Muscle layer of colon (tissue), 2 donors: Measurements from ENCODE around the gene NME3.
A peak's percentile ranks its signal among the peaks of the same experiment; 100 is the strongest.

ENCODE experiments used
- H3K27ac ChIP-seq: one replicate; pipeline ENCODE4 v1.7.0; 2013; ENCODE audit warnings: low read depth, mild to moderate bottlenecking, low read length, moderate library complexity
- H3K27me3 ChIP-seq, 2 donors: one replicate each; pipeline ENCODE4 v1.7.0; 2013; ENCODE audit warnings: low read length in 2 of 2, mild to moderate bottlenecking in 2 of 2; ENCODE audit not compliant: insufficient read depth in 2 of 2, control insufficient read depth in 1 of 2
- H3K36me3 ChIP-seq: one replicate; pipeline ENCODE4 v1.7.0; 2013; ENCODE audit warnings: mild to moderate bottlenecking, low read length; ENCODE audit not compliant: insufficient read depth
- H3K4me1 ChIP-seq: one replicate; pipeline ENCODE4 v1.7.0; 2013; ENCODE audit warnings: mild to moderate bottlenecking, low read length; ENCODE audit not compliant: insufficient read depth
- H3K4me3 ChIP-seq, 2 donors: one replicate each; pipeline ENCODE4 v1.7.0; 2013; ENCODE audit warnings: low read length in 2 of 2, low read depth in 1 of 2, mild to moderate bottlenecking in 1 of 2, moderate library complexity in 1 of 2
- H3K9ac ChIP-seq: one replicate; pipeline ENCODE4 v1.7.0; 2013; ENCODE audit warnings: low read length
- H3K9me3 ChIP-seq: one replicate; pipeline ENCODE4 v1.7.0; 2013; ENCODE audit warnings: mild to moderate bottlenecking, low read length
- donor health status: abdominal sarcoma.
- donor health status: Adenocarcinoma of cecum.

NME3 gene

DNA sequence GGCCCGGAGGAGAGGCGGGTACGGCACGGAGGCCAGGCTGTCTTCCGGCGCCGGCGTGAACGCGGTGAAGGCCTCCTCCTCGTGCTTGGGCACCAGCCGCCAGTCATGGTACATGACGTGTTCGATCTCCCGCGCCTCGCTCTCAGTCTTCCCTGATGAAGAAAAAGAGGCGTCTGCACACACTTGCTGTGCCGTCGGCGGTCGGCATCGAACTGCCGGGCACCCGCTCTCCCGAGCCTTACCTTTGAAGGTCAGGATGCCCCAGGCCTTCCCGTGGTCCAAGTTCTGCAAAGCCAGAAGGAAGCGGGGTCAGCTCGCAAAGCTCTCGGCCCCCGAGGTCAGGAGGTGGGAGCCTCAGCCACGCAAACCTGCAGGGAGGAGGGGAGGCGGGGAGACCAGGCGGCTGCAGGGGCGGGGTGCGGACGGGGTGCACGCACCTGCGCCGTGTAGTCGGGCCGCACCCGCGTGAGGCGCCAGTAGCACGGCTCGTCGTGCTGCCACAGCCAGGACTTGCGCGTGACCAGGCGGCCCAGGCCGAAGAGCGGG, 1.1 kb upstream of the NME3 start, which contains the start of gene EME2:
Gene EME2 (plus strand): TSS at position 449 of the 546 bp plus-strand sequence. CDS start 418 bp downstream, outside the sequence.
- Histone ChIP-seq H3K27me3 (no peaks in the 10 kb centered on the region), H3K36me3 (peaks cover 26% of the 10 kb centered on the region), H3K4me3 (peak within 1 kb of the TSS; percentile 83 to 92), H3K27ac (peak within 1 kb of the TSS; percentile 75), H3K9ac (peak within 1 kb of the TSS; percentile 57), H3K9me3 (no peaks in the 10 kb centered on the region), H3K4me1 (peaks cover 29% of the 10 kb centered on the region)

DNA sequence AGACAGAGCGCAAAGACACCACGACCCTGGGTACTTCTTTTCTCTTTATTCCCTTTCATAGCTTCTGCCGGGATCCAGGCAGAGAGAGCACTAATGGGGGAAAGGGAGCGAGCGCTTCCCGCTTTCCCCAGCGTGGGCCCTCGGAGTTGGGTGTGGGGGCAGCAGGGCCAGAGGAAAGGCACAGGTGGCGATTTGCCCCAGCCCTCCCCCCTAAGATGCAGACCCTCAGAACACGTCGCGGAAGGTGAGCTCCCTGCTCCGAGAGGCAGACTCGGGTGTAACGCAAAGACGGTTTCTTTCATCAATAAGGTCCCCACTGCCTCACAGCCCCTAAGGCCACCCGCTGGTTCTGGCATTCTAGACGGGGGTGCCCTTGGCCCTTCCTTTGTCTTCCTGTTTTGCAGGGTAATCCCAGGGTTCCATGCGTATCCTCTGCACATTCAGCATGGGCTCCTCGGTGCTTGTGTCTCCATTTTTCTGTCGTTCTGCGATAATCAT, 570 bp upstream of the NME3 start:
- peak overlapping the region; percentile 83 to 92 for H3K4me3 ChIP-seq
- H3K27me3 ChIP-seq, result no peaks in the 10 kb centered on the region
- peak overlapping the region; percentile 33 for H3K9ac ChIP-seq
- peaks cover 28% of the 10 kb centered on the region for H3K36me3 ChIP-seq
- H3K9me3 ChIP-seq, result no peaks in the 10 kb centered on the region
- H3K4me1 ChIP-seq, result peaks cover 29% of the 10 kb centered on the region
- peak overlapping the region; percentile 73 for H3K27ac ChIP-seq

DNA sequence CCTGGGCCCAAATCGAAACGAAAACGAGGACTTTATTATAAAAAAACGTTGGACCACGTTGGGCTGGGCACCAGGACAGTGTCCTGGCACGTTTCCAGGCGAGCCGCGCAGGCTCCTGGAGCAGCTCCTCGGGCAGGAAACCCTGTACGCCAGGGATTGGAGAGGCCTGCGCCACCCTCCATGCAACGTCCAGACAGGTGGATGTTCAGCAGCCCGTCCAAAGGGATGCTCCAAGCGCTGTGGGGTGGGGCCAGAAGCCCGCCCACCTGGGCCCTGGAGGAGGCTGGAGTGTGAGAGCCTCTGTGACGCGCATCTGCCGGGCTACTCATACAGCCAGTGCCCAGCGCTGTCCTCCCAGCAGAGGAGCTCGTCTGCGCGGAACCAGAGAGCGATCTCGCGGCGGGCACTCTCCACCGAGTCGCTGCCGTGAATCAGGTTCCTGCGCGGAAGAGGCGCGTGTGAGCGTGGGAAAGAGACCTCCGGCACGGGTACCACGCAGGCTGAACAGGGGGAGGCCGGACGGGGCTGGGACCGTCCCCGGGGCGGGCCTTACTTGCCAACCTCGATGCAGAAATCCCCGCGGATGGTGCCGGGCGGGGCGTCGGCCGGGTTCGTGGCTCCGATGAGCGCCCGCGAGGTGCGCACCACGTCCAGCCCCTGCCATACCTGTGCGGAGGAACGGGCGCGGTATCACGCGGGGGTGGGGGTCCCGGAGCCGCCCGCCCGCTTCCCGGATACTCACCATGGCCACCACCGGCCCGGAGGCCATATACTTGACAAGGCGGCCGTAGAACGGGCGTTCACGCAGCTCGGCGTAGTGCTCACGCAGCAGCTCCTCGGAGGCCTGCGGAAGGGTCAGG, 785 bp downstream of the NME3 start:
- peak overlapping the region; percentile 82 for H3K27ac ChIP-seq
- H3K4me1 ChIP-seq, result peaks cover 29% of the 10 kb centered on the region
- H3K9ac ChIP-seq, result no peak overlapping the region
- peak overlapping the region; percentile 66 to 82 for H3K4me3 ChIP-seq
- H3K9me3 ChIP-seq, result no peaks in the 10 kb centered on the region
- H3K36me3 ChIP-seq, result peaks cover 31% of the 10 kb centered on the region
- H3K27me3 ChIP-seq, result no peaks in the 10 kb centered on the region

DNA sequence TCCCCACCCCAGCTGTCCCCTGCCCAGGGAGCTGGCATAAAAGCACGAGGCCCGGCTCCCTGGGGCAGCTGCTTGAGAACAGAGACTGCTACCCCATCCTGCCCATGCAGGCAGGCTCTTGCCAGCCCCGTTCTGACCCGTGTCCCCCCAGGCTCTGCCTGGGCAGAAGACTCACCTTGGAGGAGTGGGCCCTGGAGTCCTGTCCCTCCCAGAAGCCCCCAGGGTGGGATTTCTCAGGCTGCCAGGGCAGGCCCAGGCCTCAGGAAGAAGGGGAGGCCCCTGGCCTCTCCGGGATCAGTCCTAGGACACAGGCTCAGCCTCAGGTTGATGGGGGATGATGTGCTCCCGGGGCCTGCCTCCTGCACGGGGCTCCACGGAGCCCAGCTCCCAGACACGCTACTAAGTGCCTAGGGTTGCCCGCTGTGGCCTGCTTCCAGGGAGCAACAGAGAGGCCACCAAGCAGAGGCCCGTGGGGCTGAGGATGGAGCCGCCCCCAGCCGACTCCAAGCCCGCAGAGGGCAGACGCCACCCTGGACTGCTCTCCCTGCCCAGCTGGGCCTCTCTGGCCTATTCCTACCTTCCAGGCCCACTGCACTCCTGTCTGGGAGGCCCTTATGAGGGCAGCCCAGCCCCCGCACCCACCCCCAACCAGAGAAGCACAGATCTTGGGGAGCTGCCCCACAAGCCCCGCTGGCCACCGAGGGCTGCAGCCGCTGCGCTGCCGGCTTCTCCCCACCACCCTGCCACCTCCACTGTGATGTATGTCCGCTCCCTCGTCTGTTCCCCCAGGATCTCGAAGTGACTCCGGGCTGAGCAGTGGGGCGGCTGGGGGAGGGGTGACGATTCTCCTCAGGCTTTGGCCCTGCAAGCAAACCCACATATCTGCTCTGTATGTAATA, 1.7 kb downstream of the NME3 start:
- Histone ChIP-seq H3K9ac (no peak overlapping the region), H3K4me1 (peaks cover 25% of the 10 kb centered on the region)

DNA sequence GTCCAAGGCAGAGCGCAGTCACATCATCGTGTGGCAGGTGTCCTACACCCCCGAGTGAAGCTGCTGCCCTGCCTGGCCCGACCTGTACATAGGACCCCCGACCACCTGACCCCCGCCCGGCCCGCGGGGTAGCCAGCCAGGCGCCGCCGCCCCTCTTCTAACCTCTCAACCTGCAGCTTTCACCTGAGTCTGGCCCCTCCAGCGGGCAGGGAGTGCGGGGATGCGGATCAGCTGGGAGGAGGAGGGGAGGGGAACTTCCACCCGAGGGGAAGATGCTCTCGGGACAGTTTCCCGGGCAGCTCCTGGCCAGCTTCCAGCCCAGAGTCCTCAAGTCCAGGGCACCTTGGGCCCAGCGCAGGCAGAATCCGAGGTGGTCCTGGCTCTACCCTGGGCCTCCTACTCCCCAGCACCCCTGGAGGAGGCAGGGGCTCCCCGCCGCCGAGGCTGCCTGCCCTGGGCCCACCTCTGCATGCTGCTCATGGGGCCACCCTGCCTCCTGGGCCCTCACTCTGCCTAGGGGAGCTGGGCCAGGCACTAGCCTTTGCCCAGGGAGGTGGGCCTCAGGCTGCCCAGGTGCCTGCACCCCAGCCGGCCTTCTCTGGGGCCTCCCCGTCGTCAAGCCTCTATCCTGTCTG, 2.5 kb downstream of the NME3 start:
- Histone ChIP-seq H3K9me3 (no peaks in the 10 kb centered on the region), H3K4me1 (peaks cover 18% of the 10 kb centered on the region), H3K9ac (no peak overlapping the region), H3K27me3 (no peaks in the 10 kb centered on the region), H3K27ac (no peak overlapping the region), H3K4me3 (no peak overlapping the region), H3K36me3 (peaks cover 39% of the 10 kb centered on the region)

More for the DNA sequence above, 1.7 kb downstream of the NME3 start:
- Histone ChIP-seq H3K36me3 (peaks cover 33% of the 10 kb centered on the region), H3K27me3 (no peaks in the 10 kb centered on the region), H3K4me3 (peak overlapping the region in 1 of 2 donors; percentile 66), H3K9me3 (no peaks in the 10 kb centered on the region), H3K27ac (peak overlapping the region; percentile 82)

DNA sequence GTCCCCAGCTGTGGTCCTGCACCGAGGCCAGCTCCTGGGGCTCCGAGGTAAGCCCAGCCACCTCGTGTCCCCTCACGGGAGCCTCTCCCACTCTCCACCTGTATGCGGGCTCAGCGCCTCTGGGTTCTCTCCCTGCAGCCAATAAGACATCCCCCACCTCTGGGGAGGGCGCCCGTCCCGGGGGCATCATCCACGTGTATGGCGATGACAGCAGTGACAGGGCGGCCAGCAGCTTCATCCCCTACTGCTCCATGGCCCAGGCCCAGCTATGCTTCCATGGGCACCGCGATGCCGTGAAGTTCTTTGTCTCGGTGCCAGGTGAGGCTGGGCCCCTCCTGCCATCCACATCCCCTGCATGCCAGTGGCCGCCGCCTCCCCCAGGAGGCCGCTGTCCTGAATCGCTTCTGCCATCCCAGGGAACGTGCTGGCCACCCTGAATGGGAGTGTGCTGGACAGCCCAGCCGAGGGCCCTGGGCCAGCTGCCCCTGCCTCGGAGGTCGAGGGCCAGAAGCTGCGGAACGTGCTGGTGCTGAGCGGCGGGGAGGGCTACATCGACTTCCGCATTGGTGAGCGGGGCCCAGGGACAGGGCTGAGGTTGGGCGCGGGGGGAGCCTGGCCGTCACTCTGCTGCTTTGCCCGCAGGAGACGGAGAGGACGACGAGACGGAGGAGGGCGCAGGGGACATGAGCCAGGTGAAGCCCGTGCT, 3.1 kb downstream of the NME3 start:
- H3K4me1 ChIP-seq, result peaks cover 16% of the 10 kb centered on the region
- H3K9me3 ChIP-seq, result no peaks in the 10 kb centered on the region
- no peaks in the 10 kb centered on the region for H3K27me3 ChIP-seq
- no peak overlapping the region for H3K4me3 ChIP-seq
- H3K36me3 ChIP-seq, result peaks cover 39% of the 10 kb centered on the region
- H3K27ac ChIP-seq, result no peak overlapping the region
- H3K9ac ChIP-seq, result no peak overlapping the region

DNA sequence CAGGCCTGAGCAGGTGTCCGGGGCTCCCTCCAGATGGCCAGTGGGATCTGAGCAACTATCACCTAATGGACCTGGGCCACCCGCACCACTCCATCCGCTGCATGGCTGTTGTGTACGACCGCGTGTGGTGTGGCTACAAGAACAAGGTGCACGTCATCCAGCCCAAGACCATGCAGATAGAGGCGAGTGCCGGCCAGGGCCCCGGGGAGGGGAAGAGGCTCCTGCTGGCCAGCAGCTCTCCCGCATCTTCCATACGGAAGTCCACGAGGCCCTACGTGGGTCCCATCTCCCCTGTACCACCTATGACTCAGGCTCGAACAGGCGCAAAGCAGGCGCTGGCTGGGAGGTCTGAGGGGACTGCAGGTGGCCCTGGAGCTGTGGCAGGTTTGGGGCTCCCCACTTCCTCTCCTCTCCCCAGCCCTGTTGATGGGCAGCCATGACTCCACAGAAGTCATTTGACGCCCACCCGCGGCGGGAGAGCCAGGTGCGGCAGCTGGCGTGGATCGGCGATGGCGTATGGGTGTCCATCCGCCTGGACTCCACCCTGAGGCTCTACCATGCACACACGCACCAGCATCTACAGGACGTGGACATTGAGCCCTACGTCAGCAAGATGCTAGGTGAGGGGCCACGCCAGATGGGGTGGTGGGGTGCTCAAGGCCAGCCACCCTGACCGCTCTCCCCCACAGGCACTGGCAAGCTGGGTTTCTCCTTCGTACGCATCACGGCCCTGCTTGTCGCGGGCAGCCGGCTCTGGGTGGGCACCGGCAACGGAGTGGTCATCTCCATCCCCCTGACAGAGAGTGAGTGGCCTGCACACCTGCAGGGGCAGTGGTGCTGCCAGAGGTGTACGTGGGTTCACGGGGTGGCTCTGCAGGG, 4.0 kb downstream of the NME3 start:
- H3K36me3 ChIP-seq, result peaks cover 45% of the 10 kb centered on the region
- no peak overlapping the region for H3K4me3 ChIP-seq
- no peak overlapping the region for H3K27ac ChIP-seq
- no peaks in the 10 kb centered on the region for H3K9me3 ChIP-seq
- no peaks in the 10 kb centered on the region for H3K27me3 ChIP-seq
- no peak overlapping the region for H3K9ac ChIP-seq
- peaks cover 16% of the 10 kb centered on the region for H3K4me1 ChIP-seq

DNA sequence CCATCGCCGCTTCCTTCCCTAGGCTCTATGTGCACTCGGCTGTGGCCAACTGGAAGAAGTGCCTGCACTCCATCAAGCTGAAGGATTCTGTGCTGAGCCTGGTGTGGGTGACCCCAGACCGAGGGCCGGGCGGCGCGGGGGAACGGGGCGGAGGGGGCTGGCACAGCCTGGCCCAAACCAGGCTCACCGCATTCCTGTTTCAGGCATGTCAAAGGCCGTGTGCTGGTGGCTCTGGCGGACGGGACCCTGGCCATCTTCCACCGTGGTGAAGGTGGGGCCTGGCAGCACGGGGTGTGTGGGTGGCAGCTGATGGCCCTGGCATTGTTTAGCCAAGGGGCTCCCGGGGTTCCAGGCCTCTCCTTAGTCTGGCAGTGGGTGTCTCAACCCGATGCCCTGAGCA, 4.6 kb downstream of the NME3 start:
- H3K27ac ChIP-seq, result no peak overlapping the region
- no peak overlapping the region for H3K9ac ChIP-seq
- no peak overlapping the region for H3K4me3 ChIP-seq
- peaks cover 52% of the 10 kb centered on the region for H3K36me3 ChIP-seq
- H3K9me3 ChIP-seq, result no peaks in the 10 kb centered on the region
- H3K4me1 ChIP-seq, result peaks cover 11% of the 10 kb centered on the region
- H3K27me3 ChIP-seq, result no peaks in the 10 kb centered on the region

DNA sequence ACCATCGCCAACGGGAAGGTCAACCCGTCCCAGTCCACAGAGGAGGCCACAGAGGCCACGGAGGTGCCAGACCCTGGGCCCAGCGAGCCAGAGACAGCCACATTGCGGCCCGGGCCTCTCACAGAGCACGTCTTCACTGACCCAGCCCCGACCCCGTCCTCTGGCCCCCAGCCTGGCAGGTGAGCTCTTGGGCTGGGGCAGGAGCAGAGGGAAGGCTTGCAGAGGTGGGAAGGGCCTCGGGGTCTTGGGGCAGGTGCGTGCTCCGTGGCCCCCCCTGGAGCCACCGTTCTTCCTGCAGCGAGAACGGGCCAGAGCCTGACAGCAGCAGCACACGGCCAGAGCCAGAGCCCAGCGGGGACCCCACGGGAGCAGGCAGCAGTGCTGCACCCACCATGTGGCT, 5.1 kb downstream of the NME3 start:
- no peak overlapping the region for H3K4me3 ChIP-seq
- peaks cover 53% of the 10 kb centered on the region for H3K36me3 ChIP-seq
- peaks cover 11% of the 10 kb centered on the region for H3K4me1 ChIP-seq
- no peaks in the 10 kb centered on the region for H3K9me3 ChIP-seq
- H3K27me3 ChIP-seq, result no peaks in the 10 kb centered on the region
- H3K27ac ChIP-seq, result no peak overlapping the region
- H3K9ac ChIP-seq, result no peak overlapping the region

DNA sequence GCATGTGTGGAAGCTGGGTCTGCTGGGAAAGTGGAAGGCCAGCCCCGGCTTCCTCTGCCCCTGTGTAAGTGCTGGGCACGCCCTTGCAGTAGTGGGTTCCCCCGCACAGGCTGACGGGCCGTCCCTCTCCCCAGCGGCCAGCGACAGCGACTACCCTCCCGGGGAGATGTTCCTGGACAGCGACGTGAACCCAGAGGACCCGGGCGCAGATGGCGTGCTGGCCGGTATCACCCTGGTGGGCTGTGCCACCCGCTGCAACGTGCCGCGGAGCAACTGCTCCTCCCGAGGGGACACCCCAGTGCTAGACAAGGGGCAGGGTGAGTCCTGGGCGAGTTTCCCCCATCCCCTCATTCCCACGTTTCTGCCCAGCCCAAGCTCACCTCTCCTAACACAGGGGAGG, 5.5 kb downstream of the NME3 start:
- Histone ChIP-seq H3K9ac (no peak overlapping the region), H3K36me3 (peaks cover 58% of the 10 kb centered on the region), H3K27ac (no peak overlapping the region)

More for the DNA sequence above, 5.5 kb downstream of the NME3 start:
- no peak overlapping the region for H3K4me3 ChIP-seq
- H3K27me3 ChIP-seq, result no peaks in the 10 kb centered on the region
- H3K9me3 ChIP-seq, result no peaks in the 10 kb centered on the region
- peaks cover 11% of the 10 kb centered on the region for H3K4me1 ChIP-seq
